Breast epithelium (tissue), 4 donors: ENCODE data around the gene WDPCP. TPM values are rescaled to one million over a fixed set of nuclear protein-coding genes. Genes with fewer than 3 reads are reported as not detected.

ENCODE experiments used
- DNase-seq, 2 donors: peaks; one replicate each; pipeline ENCODE4 v3.0.0-alpha.2; 2019; ENCODE audit warnings: low spot score in 2 of 2
- H3K27ac ChIP-seq, 2 donors: fragments of 200-600 bp; sonication (generic) in 1 of 2; one replicate each; pipeline ENCODE4 v1.5.1; 2016 to 2019; ENCODE audit warnings: mild to moderate bottlenecking in 1 of 2
- H3K27me3 ChIP-seq, 2 donors: fragments of 200-600 bp; sonication (generic) in 1 of 2; one replicate each; pipeline versions ENCODE4 v1.5.1 to v1.6.0; 2017 to 2019; ENCODE audit warnings: control low read depth in 1 of 2, mild to moderate bottlenecking in 1 of 2
- H3K36me3 ChIP-seq: fragments of 200-600 bp; one replicate; pipeline ENCODE4 v1.5.1; 2019
- H3K4me1 ChIP-seq, 2 donors: fragments of 200-600 bp; sonication (generic); one replicate each; pipeline ENCODE4 v1.5.1; 2016 to 2019; ENCODE audit warnings: control low read depth in 1 of 2
- H3K4me3 ChIP-seq, 3 donors: fragments of 200-600 bp; sonication (generic); 1 replicate in 2 of 3; 2 replicates in 1 of 3; pipeline ENCODE4 v1.5.1; 2016 to 2019; ENCODE audit warnings: mild to moderate bottlenecking in 3 of 3, moderate library complexity in 2 of 3
- H3K9me3 ChIP-seq, 2 donors: fragments of 200-600 bp; sonication (generic) in 1 of 2; one replicate each; pipeline ENCODE4 v1.5.1; 2016 to 2019; ENCODE audit warnings: control low read depth in 1 of 2
- POLR2A ChIP-seq: fragments of 450-650 bp; IDR thresholded peaks from one replicate; pipeline ENCODE4 v1.6.1; 2016; ENCODE audit warnings: antibody characterized with exemption, mild to moderate bottlenecking, moderate library complexity
- POLR2AphosphoS5 ChIP-seq, 3 donors: sonication (generic); formaldehyde crosslinking; IDR thresholded peaks; one replicate each; pipeline ENCODE4 v1.6.1; 2017; ENCODE audit warnings: antibody characterized with exemption in 3 of 3
- intact Hi-C: fragments of 100-400 bp; cut with DNase I; formaldehyde crosslinking; loops from one replicate; pipeline ENCODE4 v1.15.1; 2023; ENCODE audit warnings: low total_unique reads
- total RNA-seq, 3 donors: library from RNA; depleted of rRNA; stranded (reverse); fragments of >200 nt; gene quantifications; one replicate each; pipeline ENCODE4 v1.1.0, GENCODE V29; 2016
- TF ChIP-seq, protein P1 (sequence below), 3 donors: fragments of 450-650 bp; IDR thresholded peaks; one replicate each; pipeline ENCODE4 v1.5.1; 2016 to 2017; ENCODE audit warnings: antibody characterized with exemption in 3 of 3, mild to moderate bottlenecking in 3 of 3, moderate library complexity in 3 of 3

WDPCP gene, protein sequence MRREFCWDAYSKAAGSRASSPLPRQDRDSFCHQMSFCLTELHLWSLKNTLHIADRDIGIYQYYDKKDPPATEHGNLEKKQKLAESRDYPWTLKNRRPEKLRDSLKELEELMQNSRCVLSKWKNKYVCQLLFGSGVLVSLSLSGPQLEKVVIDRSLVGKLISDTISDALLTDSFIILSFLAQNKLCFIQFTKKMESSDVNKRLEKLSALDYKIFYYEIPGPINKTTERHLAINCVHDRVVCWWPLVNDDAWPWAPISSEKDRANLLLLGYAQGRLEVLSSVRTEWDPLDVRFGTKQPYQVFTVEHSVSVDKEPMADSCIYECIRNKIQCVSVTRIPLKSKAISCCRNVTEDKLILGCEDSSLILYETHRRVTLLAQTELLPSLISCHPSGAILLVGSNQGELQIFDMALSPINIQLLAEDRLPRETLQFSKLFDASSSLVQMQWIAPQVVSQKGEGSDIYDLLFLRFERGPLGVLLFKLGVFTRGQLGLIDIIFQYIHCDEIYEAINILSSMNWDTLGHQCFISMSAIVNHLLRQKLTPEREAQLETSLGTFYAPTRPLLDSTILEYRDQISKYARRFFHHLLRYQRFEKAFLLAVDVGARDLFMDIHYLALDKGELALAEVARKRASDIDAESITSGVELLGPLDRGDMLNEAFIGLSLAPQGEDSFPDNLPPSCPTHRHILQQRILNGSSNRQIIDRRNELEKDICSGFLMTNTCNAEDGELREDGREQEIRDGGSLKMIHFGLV
- 10 to 100 TPM; 25.2 to 37.4 (median 29.4) TPM for total RNA-seq

DNA sequence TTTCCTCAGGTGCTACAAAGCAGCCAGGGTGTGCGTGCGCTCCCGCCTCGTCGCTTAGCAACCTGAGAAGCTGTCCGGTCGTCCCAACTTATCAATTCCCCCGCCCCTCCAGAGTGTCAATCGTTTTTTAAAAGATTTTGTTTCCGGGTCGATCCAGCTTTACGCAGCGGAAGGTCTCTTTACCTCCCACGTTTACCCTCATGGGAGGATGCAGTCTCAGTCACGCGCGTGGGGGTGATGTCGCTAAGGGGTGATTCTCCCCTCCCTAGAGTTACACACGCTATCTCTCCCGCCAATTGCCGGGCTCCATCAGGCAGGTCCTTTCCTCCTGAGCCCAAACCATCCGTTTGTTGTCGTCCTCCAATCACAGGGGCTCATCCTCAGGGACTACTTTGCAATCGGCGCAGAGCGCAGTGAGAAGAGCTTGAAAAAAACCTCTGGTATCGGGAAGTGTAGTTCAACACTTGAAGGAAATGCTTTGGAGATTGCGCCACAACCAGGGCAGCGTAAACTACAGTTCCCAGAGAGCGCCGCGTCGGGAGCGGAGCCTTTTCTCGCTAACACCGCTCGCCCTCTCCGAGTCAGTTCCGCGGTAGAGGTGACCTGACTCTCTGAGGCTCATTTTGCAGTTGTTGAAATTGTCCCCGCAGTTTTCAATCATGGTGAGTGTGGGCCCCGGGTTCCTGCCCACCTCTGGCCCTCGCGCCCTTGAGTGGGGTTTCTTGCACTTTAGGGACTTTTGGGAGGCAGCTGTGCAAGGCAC, at the start of gene WDPCP, which contains the start of gene MDH1:
WDPCP (minus strand) TSS at position 93 of the 763 bp plus-strand sequence. CDS start 206 bp downstream, outside the sequence.
MDH1 (plus strand) TSS at position 579 of the 763 bp plus-strand sequence; CDS start at position 660, 81 bp downstream.
- intact Hi-C loops = no loop called here
- H3K27ac ChIP-seq = peak within 1 kb of the TSS; percentile 90 to 91
- H3K36me3 ChIP-seq = no peaks in the 10 kb centered on the region
- H3K4me1 ChIP-seq = no peaks in the 10 kb centered on the region
- peak; percentile 88 to 95 (median 93) for TF ChIP-seq POLR2AphosphoS5 (IDR thresholded peaks at IDR 0.05)
- peak; percentile 78 for TF ChIP-seq POLR2A
- TF ChIP-seq, protein P1, sequence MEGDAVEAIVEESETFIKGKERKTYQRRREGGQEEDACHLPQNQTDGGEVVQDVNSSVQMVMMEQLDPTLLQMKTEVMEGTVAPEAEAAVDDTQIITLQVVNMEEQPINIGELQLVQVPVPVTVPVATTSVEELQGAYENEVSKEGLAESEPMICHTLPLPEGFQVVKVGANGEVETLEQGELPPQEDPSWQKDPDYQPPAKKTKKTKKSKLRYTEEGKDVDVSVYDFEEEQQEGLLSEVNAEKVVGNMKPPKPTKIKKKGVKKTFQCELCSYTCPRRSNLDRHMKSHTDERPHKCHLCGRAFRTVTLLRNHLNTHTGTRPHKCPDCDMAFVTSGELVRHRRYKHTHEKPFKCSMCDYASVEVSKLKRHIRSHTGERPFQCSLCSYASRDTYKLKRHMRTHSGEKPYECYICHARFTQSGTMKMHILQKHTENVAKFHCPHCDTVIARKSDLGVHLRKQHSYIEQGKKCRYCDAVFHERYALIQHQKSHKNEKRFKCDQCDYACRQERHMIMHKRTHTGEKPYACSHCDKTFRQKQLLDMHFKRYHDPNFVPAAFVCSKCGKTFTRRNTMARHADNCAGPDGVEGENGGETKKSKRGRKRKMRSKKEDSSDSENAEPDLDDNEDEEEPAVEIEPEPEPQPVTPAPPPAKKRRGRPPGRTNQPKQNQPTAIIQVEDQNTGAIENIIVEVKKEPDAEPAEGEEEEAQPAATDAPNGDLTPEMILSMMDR (IDR thresholded peaks at IDR 0.05) = no peak
- DNase-seq = peak; percentile 91 to 95
- peak within 1 kb of the TSS; percentile 85 to 88 (median 88) for H3K4me3 ChIP-seq
- H3K27me3 ChIP-seq = no peaks in the 10 kb centered on the region
- H3K9me3 ChIP-seq = no peaks in the 10 kb centered on the region

DNA sequence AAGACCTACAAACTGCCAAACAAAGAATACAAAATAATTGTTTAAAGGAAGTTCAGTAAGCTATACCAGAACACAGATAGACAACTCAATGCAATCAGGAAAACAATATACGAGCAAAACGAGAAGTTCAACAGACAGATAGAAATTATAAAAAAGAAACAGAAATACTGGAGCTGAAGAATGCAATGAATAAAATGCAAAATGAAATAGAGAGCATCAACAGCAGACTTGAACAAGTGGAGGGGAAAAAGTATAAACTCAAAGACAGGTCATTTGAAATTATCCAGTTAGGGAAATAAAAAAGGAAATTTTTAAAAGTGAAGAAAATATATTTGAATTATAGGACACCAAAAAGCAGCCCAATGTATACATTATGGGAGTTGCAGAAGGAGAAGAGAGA, 44.1 kb upstream of the WDPCP start:
- TF ChIP-seq POLR2A (no peak), POLR2AphosphoS5 (IDR thresholded peaks at IDR 0.05) (no peak)
- TF ChIP-seq, protein P1 (IDR thresholded peaks at IDR 0.05) = no peak
- peaks cover 20 to 56% of the 10 kb centered on the region in 2 donors for H3K9me3 ChIP-seq
- H3K27me3 ChIP-seq = no peaks in the 10 kb centered on the region
- DNase-seq = no peak
- no peak overlapping the region for H3K4me3 ChIP-seq
- H3K4me1 ChIP-seq = no peaks in the 10 kb centered on the region
- no peaks in the 10 kb centered on the region for H3K36me3 ChIP-seq
- intact Hi-C loops = no loop called here
- H3K27ac ChIP-seq = no peak overlapping the region

GRCh38 chr2:63631501-63631900, 43.2 kb upstream of the WDPCP start:
- Histone ChIP-seq H3K36me3 (no peaks in the 10 kb centered on the region), H3K27me3 (no peaks in the 10 kb centered on the region), H3K9me3 (peaks cover 20 to 50% of the 10 kb centered on the region in 2 donors), H3K4me1 (no peaks in the 10 kb centered on the region), H3K4me3 (no peak overlapping the region), H3K27ac (no peak overlapping the region)
- no peak for DNase-seq
- intact Hi-C loops = no loop called here
- TF ChIP-seq POLR2A (no peak), POLR2AphosphoS5 (IDR thresholded peaks at IDR 0.05) (no peak)
- TF ChIP-seq, protein P1 (IDR thresholded peaks at IDR 0.05) = no peak

GRCh38 chr2:63628403-63628942, 40.2 kb upstream of the WDPCP start:
- intact Hi-C loops = no loop called here
- no peak overlapping the region for H3K27ac ChIP-seq
- H3K4me3 ChIP-seq = no peak overlapping the region
- H3K27me3 ChIP-seq = no peaks in the 10 kb centered on the region
- H3K4me1 ChIP-seq = no peaks in the 10 kb centered on the region
- no peaks in the 10 kb centered on the region for H3K36me3 ChIP-seq
- TF ChIP-seq POLR2AphosphoS5 (IDR thresholded peaks at IDR 0.05) (no peak), POLR2A (no peak)
- TF ChIP-seq, protein P1 (IDR thresholded peaks at IDR 0.05) = no peak
- DNase-seq = no peak
- peaks cover 17 to 21% of the 10 kb centered on the region in 2 donors for H3K9me3 ChIP-seq
